Activated CD8-positive, alpha-beta T cell treated with anti-CD3 and anti-CD28 coated beads for 36 hours (primary cell): ENCODE results near the gene SARNP. TPM values are rescaled to one million over a fixed set of nuclear protein-coding genes. Genes with fewer than 3 reads are reported as not detected.

Experiments used
- ATAC-seq: fragments of 200-7000 bp; cut with Tn5 transposase; one replicate; pipeline ENCODE4 v1.10.0; 2021; ENCODE audit warnings: mild to moderate bottlenecking, moderate library complexity
- CTCF ChIA-PET: fragments of 350-600 bp; sonication (Branson Sonifier 250); formaldehyde crosslinking; loops from one replicate; lab custom pipeline; 2021; ENCODE audit warnings: antibody characterized with exemption; lab: Charles Lee
- POLR2A ChIA-PET: fragments of 350-600 bp; sonication (Branson Sonifier 250); formaldehyde crosslinking; loops from one replicate; lab custom pipeline; 2021; ENCODE audit warnings: antibody characterized with exemption; lab: Charles Lee
- DNase-seq: peaks from one replicate; pipeline ENCODE4 v3.0.0-alpha.2; 2020
- H3K27ac Mint-ChIP-seq: one replicate; pipeline ENCODE4 v1.8.0; 2021; ENCODE audit warnings: mild to moderate bottlenecking, mixed read lengths
- H3K27me3 Mint-ChIP-seq: one replicate; pipeline ENCODE4 v1.8.0; 2021; ENCODE audit warnings: mixed read lengths
- H3K36me3 Mint-ChIP-seq: one replicate; pipeline ENCODE4 v1.8.0; 2021; ENCODE audit warnings: low read depth, mixed read lengths
- H3K4me1 Mint-ChIP-seq: one replicate; pipeline ENCODE4 v1.8.0; 2021; ENCODE audit warnings: low read depth, mixed read lengths
- H3K4me3 Mint-ChIP-seq: one replicate; pipeline ENCODE4 v1.8.0; 2021; ENCODE audit warnings: mild to moderate bottlenecking, moderate library complexity, mixed read lengths
- H3K9me3 Mint-ChIP-seq: one replicate; pipeline ENCODE4 v1.8.0; 2021; ENCODE audit warnings: mixed read lengths
- CTCF ChIP-seq: fragments of 200-600 bp; IDR thresholded peaks from one replicate; pipeline ENCODE4 v1.8.0; 2022; ENCODE audit warnings: antibody characterized with exemption, mild to moderate bottlenecking
- intact Hi-C: fragments of 100-400 bp; cut with micrococcal nuclease; formaldehyde crosslinking; loops from one replicate; pipeline ENCODE4 v1.10.0; 2022
- total RNA-seq, 2 experiments: library from RNA; stranded (reverse); gene quantifications; one replicate each; pipeline ENCODE4 v1.2.3, GENCODE V29; 2021

The SARNP gene
- total RNA-seq, 2 experiments from 2014 or later, result 93.9 to 94.0 TPM

- H3K4me3 Mint-ChIP-seq, result peak overlapping the region; percentile 85
- no peaks in the 10 kb centered on the region for H3K9me3 Mint-ChIP-seq
- ChIA-PET CTCF (interaction anchor here (0.6 to 3.5 kb wide), 12 partner anchors 9 to 1394 kb away, joined by 3 to 52 read pairs (median 3); partner anchors contain the start of genes BLOC1S1, RAB5B and RNF41), POLR2A (interaction anchor here (0.6 to 5.0 kb wide), 21 partner anchors 8 to 387 kb away, joined by 3 to 44 read pairs (median 4); partner anchors contain the start of genes BLOC1S1, DNAJC14, PA2G4 and PYM1)
- H3K4me1 Mint-ChIP-seq, result peaks cover 29% of the 10 kb centered on the region
- no peaks in the 10 kb centered on the region for H3K27me3 Mint-ChIP-seq
- no peak for TF ChIP-seq CTCF
- peak overlapping the region; percentile 90 for H3K27ac Mint-ChIP-seq
- peak; percentile 64 for DNase-seq
- intact Hi-C loops, result loop anchor here (10.0 kb wide), 1 partner anchor 245 kb away; the partner anchor contains the start of gene RAB5B
- ATAC-seq, result peak; percentile 40
- H3K36me3 Mint-ChIP-seq, result peaks cover 7% of the 10 kb centered on the region
Observed at GRCh38 chr12:55729819-55730818, 87.4 kb downstream of the SARNP start.

GRCh38 chr12:55728939-55729818, 88.3 kb downstream of the SARNP start, which contains the start of gene CD63:
Gene CD63, minus strand, starts transcription at chr12:55729009. Its CDS starts 668 bp downstream, at chr12:55728341.
- Mint-ChIP-seq H3K4me1 (peaks cover 33% of the 10 kb centered on the region), H3K27me3 (no peaks in the 10 kb centered on the region), H3K36me3 (peaks cover 7% of the 10 kb centered on the region), H3K27ac (peak within 1 kb of the TSS; percentile 90), H3K4me3 (peak within 1 kb of the TSS; percentile 85), H3K9me3 (no peaks in the 10 kb centered on the region)
- TF ChIP-seq CTCF, result no peak
- intact Hi-C loops, result no loop called here
- CTCF ChIA-PET, result interaction anchor here (0.6 to 3.5 kb wide), 9 partner anchors 10 to 540 kb away, joined by 3 to 52 read pairs (median 3); partner anchors contain the start of genes BLOC1S1 and RAB5B
- ATAC-seq (peak; percentile 82), DNase-seq (peak; percentile 93)
- POLR2A ChIA-PET, result interaction anchor here (0.6 to 5.0 kb wide), 19 partner anchors 9 to 388 kb away, joined by 3 to 44 read pairs (median 4); partner anchors contain the start of genes BLOC1S1, DNAJC14, PYM1 and RDH5

- ChIA-PET CTCF (interaction anchor here (1.5 to 3.5 kb wide), 3 partner anchors 11 to 72 kb away, joined by 7 to 52 read pairs (median 20); partner anchors contain the start of gene BLOC1S1), POLR2A (interaction anchor here (1.0 to 5.0 kb wide), 8 partner anchors 10 to 389 kb away, joined by 3 to 44 read pairs (median 5); partner anchors contain the start of genes BLOC1S1, DNAJC14, PYM1 and RDH5)
- no peak for TF ChIP-seq CTCF
- ATAC-seq (peak; percentile 5), DNase-seq (peak; percentile 38)
- Mint-ChIP-seq H3K27ac (peak overlapping the region; percentile 82), H3K27me3 (no peaks in the 10 kb centered on the region), H3K4me1 (peaks cover 33% of the 10 kb centered on the region), H3K9me3 (no peaks in the 10 kb centered on the region), H3K4me3 (peak overlapping the region; percentile 85), H3K36me3 (peaks cover 7% of the 10 kb centered on the region)
- intact Hi-C loops, result no loop called here
Observed at GRCh38 chr12:55728186-55728938, 89.2 kb downstream of the SARNP start.

- DNase-seq (no peak), ATAC-seq (no peak)
- H3K4me3 Mint-ChIP-seq, result peak overlapping the region; percentile 85
- peak overlapping the region; percentile 82 for H3K27ac Mint-ChIP-seq
- TF ChIP-seq CTCF, result no peak
- ChIA-PET POLR2A (interaction anchor here (1.2 to 5.0 kb wide), 2 partner anchors 9 to 16 kb away, joined by 4 to 44 read pairs; partner anchors contain the start of genes BLOC1S1 and RDH5), CTCF (no interaction called here)
- no peaks in the 10 kb centered on the region for H3K27me3 Mint-ChIP-seq
- intact Hi-C loops, result no loop called here
- H3K36me3 Mint-ChIP-seq, result peaks cover 7% of the 10 kb centered on the region
- H3K9me3 Mint-ChIP-seq, result no peaks in the 10 kb centered on the region
- H3K4me1 Mint-ChIP-seq, result peaks cover 33% of the 10 kb centered on the region
Observed at GRCh38 chr12:55727643-55728185, 89.8 kb downstream of the SARNP start.
